Brain microvascular endothelial cell (primary cell): ENCODE results near the gene CDC14A.

Source experiments
- DNase-seq: peaks from one replicate; pipeline ENCODE4 v3.0.0-alpha.2; 2020
- H3K27ac ChIP-seq: fragments of 250-450 bp; sonication (Bioruptor Pico); 2 replicates; pipeline ENCODE4 v1.5.1; 2020; ENCODE audit warnings: mild to moderate bottlenecking, moderate library complexity
- H3K27me3 ChIP-seq: fragments of 250-450 bp; sonication (Bioruptor Pico); replicated peaks from 2 replicates; pipeline ENCODE4 v1.5.1; 2020; ENCODE audit warnings: mild to moderate bottlenecking
- H3K36me3 ChIP-seq: fragments of 250-450 bp; sonication (Bioruptor Pico); replicated peaks from 2 replicates; pipeline ENCODE4 v1.5.1; 2020; ENCODE audit warnings: mild to moderate bottlenecking
- H3K4me3 ChIP-seq: 2 replicates; pipeline ENCODE4 v1.5.1; 2011; ENCODE audit warnings: low read depth, mild to moderate bottlenecking, control low read depth, low read length, moderate library complexity
- in situ Hi-C: cut with HindIII; loops from 2 replicates; pipeline ENCODE4 v1.10.0; 2017; ENCODE audit warnings: low sequenced_read_pairs, low pct_ligation_motif_present
- TF ChIP-seq, protein P1 (sequence below): IDR thresholded peaks from 2 replicates; pipeline ENCODE4 v1.5.1; 2011; ENCODE audit warnings: low read depth, mild to moderate bottlenecking, moderate library complexity, low read length, control low read depth, inconsistent platforms; ENCODE audit errors: missing control alignments

Gene CDC14A

DNA sequence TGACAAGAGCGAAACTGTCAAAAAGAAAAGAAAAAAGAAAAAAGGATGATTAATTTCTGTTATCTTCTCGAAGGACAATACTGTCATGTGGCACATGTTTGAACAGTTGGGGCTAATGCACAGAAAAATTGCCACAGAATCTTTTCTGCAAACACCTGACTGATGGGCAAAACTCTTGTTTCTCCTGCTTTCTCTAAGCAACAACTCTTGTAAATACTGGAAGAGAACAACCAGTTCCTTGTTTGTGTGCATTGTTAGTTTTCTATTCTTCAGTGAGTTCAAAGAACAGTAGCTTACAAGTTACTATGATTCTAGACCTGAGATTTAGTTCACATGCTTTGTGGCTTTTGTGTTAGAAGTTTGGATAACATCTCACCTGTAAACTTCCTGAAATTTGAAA lies 60.7 kb downstream of the CDC14A start:
- Histone ChIP-seq H3K27me3 (no peaks in the 10 kb centered on the region), H3K36me3 (no peaks in the 10 kb centered on the region), H3K27ac (no peak overlapping the region), H3K4me3 (no peak overlapping the region)
- in situ Hi-C loops: no loop called here
- TF ChIP-seq, protein P1, sequence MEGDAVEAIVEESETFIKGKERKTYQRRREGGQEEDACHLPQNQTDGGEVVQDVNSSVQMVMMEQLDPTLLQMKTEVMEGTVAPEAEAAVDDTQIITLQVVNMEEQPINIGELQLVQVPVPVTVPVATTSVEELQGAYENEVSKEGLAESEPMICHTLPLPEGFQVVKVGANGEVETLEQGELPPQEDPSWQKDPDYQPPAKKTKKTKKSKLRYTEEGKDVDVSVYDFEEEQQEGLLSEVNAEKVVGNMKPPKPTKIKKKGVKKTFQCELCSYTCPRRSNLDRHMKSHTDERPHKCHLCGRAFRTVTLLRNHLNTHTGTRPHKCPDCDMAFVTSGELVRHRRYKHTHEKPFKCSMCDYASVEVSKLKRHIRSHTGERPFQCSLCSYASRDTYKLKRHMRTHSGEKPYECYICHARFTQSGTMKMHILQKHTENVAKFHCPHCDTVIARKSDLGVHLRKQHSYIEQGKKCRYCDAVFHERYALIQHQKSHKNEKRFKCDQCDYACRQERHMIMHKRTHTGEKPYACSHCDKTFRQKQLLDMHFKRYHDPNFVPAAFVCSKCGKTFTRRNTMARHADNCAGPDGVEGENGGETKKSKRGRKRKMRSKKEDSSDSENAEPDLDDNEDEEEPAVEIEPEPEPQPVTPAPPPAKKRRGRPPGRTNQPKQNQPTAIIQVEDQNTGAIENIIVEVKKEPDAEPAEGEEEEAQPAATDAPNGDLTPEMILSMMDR: no peak
- DNase-seq: no peak

DNA sequence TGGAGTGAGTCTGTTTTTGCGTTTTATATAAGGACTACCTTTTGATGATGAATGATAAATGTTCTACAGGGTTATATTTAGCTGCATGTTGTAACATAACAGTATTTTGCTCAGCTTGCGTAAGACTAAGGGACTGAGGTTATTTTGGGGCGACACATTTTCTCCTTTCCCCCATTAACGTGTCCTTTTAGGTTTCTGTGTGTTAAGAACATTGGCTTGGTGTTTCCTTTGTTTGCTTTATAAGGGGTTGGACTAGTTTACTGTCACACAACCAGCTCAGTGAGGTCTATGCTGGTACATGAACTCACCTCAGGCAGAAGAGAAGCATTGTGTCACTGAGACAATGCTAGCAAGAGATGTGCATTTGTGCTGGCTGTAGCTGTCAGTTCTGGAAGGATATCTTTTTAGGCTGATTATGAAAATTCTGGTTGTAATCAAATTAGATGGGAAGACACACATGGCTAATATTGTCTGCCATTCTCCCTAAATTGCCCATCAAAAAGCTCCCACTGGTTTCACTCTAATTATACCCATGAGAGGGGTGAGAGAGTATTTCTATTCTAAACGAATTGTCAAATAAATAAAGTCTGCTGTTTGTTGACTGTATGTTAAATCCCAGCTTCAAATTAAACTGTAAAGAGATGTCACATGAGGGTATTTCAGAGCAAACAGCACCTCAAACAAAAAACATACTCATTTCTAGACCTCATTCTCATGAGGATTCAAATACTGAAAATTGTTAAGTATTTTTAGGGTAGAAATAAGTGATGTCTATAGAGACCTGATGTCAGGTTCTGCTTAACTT lies 62.6 kb downstream of the CDC14A start:
- TF ChIP-seq, protein P1: no peak
- Histone ChIP-seq H3K36me3 (no peaks in the 10 kb centered on the region), H3K4me3 (no peak overlapping the region), H3K27me3 (no peaks in the 10 kb centered on the region), H3K27ac (no peak overlapping the region)
- DNase-seq: no peak
- in situ Hi-C loops: no loop called here

DNA sequence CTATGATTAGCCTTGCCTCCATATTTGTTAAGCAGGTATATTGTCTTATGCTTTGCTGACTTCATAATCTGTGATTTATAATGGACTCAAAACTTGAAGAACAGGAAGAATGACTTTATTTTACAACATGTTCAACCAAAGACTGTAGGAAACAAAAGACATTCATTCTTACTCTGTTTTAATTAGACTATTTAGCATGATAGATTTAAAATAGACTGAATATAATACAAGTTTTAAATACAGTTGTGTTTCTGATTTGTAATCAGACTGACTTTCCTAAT lies 63.1 kb downstream of the CDC14A start:
- TF ChIP-seq, protein P1: no peak
- H3K27me3 ChIP-seq: no peaks in the 10 kb centered on the region
- in situ Hi-C loops: no loop called here
- no peak for DNase-seq
- no peak overlapping the region for H3K27ac ChIP-seq
- no peak overlapping the region for H3K4me3 ChIP-seq
- H3K36me3 ChIP-seq: no peaks in the 10 kb centered on the region

DNA sequence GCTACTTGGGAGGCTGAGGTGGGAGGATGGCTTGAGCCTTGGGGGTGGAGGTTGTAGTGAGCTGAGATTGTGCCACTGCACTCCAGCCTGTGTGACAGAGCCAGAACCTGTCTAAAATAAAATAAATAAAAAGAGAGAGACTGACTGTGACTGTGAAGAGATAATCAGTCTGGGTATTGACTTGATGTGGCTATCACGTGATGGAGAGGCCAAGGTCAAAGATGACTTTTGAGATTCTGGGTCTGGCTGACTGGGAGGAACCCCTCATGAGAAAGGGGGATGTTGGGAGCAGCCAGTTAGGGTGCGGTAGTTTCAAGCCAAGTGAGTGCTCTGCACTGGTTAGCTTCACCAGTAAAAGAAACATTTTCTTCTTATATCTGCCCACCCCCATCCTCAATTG lies 66.8 kb downstream of the CDC14A start:
- Histone ChIP-seq H3K27me3 (no peaks in the 10 kb centered on the region), H3K36me3 (no peaks in the 10 kb centered on the region), H3K4me3 (no peak overlapping the region), H3K27ac (no peak overlapping the region)
- TF ChIP-seq, protein P1: no peak
- in situ Hi-C loops: no loop called here
- DNase-seq: no peak

DNA sequence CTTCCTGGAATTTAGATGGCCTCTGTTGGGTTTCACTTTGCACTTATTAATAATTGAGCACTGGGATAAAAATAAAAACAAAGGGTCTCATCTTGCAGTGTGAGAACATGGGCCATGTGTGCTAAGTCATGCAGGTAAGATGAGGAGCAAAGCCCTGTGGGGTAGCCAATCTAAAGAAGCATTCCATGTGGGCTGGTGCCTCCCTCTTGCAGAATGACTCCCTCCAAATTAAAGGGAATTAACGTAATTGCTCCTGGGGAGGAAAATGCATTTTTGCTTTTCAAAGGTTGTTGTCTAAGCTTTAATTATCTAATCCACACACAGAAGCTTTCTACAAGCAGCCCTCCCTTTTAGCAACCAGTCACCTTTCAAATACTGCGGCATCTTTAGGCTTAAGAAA lies 69.8 kb downstream of the CDC14A start:
- TF ChIP-seq, protein P1: no peak
- DNase-seq: no peak
- Histone ChIP-seq H3K4me3 (no peak overlapping the region), H3K27me3 (no peaks in the 10 kb centered on the region), H3K36me3 (no peaks in the 10 kb centered on the region), H3K27ac (no peak overlapping the region)
- in situ Hi-C loops: no loop called here

DNA sequence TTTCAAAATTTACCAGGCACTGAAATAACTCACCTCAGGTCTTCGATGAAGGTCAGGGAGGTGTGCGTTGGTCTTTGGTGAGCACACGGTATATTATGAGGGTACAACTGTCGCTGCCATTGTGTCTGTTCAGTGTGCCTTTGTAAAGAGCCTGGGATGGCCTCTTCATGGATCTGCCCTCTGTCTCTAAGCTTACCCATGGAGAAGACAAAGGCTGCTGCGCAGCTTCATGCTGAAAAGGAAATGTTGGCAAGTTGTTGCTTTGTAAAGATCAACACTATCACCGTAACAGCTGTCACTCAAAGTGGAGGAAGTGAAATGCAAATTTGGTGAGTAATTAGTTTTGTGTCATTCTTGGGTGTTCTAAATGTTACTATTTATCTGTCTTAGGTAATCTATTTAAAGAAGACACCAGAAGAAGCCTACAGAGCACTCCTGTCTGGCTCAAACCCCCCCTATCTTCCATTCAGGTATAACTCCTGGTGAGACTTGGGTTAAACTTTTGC lies 71.6 kb downstream of the CDC14A start:
- no peak overlapping the region for H3K4me3 ChIP-seq
- H3K27ac ChIP-seq: no peak overlapping the region
- no peak for DNase-seq
- TF ChIP-seq, protein P1: peak; percentile 3
- no peaks in the 10 kb centered on the region for H3K36me3 ChIP-seq
- no peaks in the 10 kb centered on the region for H3K27me3 ChIP-seq
- in situ Hi-C loops: no loop called here
